GM18868 (cell line): ENCODE results near the gene ZNF454.

Experiments used
- ATAC-seq: cut with Tn5 transposase; IDR thresholded peaks from one replicate; pipeline ENCODE4 v1.9.1; 2021; ENCODE audit warnings: mild to moderate bottlenecking, moderate library complexity; ENCODE audit not compliant: unreplicated experiment

The ZNF454 gene

DNA sequence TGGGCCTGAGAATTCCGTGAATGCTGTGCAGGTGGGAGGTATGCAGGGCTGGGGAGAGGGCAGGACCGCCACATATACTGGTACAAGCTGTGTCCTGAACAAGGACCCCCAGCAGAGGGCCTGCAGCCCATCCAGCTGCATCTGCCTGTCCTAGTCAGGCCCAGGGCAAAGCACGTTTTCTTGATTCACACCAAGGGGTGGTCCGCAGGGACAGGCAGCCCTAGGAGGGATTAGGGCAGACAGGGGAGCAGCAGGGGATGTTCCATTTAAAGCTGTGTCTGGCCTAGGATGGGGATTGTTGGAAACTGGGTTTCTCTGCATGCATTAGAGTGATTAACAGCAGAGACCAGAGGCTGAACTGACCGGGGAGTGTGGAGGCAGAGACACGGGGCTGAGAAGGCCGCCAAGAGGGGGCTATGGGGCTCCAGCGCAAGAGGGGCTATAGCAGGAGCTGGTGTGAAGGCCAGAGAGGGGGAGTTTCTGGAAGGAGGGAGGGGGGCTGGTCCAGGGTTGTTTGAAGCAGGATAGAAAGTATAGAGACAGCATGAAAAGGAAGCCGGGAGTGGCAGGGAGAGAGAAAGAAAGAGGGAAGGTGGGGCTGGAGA, 51.4 kb downstream of the ZNF454 start:
- no peak for ATAC-seq

- no peak for ATAC-seq
Observed at GRCh38 chr5:178993236-178993765, 52.3 kb downstream of the ZNF454 start.

- no peak for ATAC-seq
Observed at GRCh38 chr5:178993955-178994579, 53.1 kb downstream of the ZNF454 start.

- no peak for ATAC-seq
Observed at GRCh38 chr5:178994580-178995340, 53.8 kb downstream of the ZNF454 start, which contains the start of gene GRM6. GRM6 (minus strand) TSS chr5:178995320; CDS start chr5:178994944, 376 bp downstream.

DNA sequence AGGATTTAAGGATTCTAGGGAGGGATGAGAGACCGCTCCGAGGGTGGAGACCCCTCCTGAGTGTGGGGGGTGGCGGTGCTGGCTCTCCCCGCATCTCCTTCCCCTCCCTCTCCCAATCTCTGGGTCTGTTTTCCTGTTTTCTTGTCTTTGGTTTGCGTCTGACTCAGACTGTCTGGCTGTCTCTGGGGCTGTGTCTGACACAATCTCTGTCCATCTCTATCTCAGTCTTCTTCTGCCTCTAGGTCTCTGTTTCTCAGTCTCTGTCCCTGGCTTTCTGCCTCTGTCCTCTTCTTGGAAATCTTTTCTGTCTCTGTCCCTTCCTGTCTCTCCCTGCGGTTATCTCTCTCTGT, 54.3 kb downstream of the ZNF454 start:
- no peak for ATAC-seq

- ATAC-seq: no peak
Observed at GRCh38 chr5:178996156-178996555, 55.2 kb downstream of the ZNF454 start.

GRCh38 chr5:178997191-178997590, 56.2 kb downstream of the ZNF454 start:
- ATAC-seq: no peak

GRCh38 chr5:178998441-178998840, 57.4 kb downstream of the ZNF454 start:
- no peak for ATAC-seq

GRCh38 chr5:179006564-179006963, 65.6 kb downstream of the ZNF454 start:
- ATAC-seq: no peak

- no peak for ATAC-seq
Observed at GRCh38 chr5:179008667-179009066, 67.7 kb downstream of the ZNF454 start.
